LNCaP clone FGC (cell line): ENCODE results near the gene SELENOM.

Source experiments
- DNase-seq: peaks from one replicate; pipeline ENCODE4 v3.0.0-alpha.2; 2011; ENCODE audit warnings: low read depth
- H3K4me3 ChIP-seq: 2 replicates; pipeline ENCODE4 v1.5.1; 2011; ENCODE audit warnings: mild to moderate bottlenecking, low read depth, low read length, control low read depth
- TF ChIP-seq, protein P1 (sequence below): IDR thresholded peaks from 2 replicates; pipeline ENCODE4 v1.5.1; 2012; ENCODE audit warnings: mild to moderate bottlenecking; ENCODE audit not compliant: control insufficient read depth, insufficient read depth; ENCODE audit errors: extremely low read depth

The SELENOM gene

DNA sequence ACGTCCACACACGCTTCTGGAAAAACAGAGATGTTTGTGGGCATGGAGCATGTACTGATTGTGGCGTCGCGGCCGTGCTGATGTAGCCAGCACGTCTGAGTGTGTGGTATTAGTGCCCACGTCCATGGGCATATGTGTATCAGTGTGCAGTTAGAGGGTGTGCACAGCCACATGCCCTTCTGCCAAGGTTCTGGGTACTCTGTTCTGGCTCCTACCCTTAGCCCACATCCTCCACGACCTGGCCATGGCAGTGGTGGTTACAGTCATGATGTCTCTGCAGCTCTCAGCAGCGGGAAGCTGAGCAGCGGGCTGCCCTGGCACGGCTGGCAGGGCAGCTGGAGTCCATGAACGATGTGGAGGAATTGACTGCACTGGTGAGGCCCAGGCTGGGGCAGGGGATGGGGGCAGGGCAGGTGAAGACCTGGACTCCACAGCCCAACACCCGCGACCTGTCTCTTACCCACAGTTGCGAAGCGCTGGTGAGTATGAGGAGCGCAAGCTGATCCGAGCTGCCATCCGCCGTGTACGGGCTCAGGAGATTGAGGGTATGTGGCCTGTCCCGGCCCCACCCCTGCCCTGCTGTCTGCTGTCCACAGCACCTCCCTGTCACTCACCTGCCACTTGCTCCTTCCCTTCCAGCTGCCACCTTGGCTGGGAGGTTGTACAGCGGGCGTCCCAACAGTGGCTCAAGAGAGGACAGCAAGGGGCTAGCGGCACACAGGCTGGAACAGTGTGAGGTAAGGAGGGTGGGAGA lies 19.0 kb downstream of the SELENOM start:
- TF ChIP-seq, protein P1, sequence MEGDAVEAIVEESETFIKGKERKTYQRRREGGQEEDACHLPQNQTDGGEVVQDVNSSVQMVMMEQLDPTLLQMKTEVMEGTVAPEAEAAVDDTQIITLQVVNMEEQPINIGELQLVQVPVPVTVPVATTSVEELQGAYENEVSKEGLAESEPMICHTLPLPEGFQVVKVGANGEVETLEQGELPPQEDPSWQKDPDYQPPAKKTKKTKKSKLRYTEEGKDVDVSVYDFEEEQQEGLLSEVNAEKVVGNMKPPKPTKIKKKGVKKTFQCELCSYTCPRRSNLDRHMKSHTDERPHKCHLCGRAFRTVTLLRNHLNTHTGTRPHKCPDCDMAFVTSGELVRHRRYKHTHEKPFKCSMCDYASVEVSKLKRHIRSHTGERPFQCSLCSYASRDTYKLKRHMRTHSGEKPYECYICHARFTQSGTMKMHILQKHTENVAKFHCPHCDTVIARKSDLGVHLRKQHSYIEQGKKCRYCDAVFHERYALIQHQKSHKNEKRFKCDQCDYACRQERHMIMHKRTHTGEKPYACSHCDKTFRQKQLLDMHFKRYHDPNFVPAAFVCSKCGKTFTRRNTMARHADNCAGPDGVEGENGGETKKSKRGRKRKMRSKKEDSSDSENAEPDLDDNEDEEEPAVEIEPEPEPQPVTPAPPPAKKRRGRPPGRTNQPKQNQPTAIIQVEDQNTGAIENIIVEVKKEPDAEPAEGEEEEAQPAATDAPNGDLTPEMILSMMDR, result no peak
- no peak for DNase-seq
- no peak overlapping the region for H3K4me3 ChIP-seq

DNA sequence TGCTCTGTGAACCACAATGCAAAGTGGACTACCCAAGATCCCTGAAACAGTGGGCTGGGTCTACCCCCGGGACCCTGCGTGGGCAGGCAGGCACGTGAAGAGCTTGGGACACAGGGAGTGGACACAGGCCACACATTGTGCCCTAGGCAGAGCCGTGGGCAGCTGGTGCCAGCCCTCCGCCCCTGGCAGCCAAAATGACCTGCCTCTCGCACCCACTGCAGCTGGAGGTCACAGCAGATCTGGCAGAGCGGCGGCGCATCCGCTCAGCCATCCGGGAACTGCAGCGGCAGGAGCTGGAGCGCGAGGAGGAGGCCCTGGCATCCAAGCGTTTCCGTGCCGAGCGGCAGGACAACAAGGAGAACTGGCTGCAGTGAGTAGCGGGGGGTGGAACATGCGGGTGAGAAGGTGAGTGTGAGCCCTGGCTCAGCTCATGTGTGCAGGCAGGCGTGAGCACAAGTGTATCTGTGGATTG lies 19.6 kb downstream of the SELENOM start:
- TF ChIP-seq, protein P1, result no peak
- no peak for DNase-seq
- no peak overlapping the region for H3K4me3 ChIP-seq

DNA sequence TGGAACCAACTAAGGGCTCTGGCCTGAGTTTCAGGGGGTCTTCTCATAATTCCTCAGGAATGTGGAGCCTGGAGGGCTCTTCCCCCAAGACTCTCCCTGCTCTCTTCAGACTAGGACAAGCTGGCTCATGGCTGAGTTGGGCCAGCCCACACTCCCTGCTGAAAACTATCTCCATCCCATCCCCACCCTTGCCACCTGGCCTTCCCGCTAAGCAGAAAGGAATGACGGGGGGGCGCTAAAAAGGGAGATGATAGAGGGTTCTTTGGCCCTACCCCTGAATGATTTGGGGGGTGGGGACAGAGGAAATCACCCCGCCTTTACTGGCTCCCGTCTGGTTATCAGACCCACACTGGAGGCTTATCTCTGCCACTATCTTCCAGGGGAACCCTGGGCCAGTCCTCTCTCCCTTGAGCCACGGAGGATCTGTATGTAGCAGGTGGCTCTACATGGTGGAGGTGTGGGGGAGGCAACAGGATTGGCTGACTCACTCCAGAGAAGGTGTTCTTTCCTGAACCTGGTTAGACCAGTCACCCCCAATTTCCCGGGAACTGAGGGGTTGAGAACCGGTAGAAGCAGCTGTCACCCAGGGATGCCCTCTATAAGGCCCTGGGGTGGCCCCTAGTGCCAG lies 20.6 kb downstream of the SELENOM start:
- DNase-seq, result no peak
- H3K4me3 ChIP-seq, result no peak overlapping the region
- TF ChIP-seq, protein P1, result no peak

DNA sequence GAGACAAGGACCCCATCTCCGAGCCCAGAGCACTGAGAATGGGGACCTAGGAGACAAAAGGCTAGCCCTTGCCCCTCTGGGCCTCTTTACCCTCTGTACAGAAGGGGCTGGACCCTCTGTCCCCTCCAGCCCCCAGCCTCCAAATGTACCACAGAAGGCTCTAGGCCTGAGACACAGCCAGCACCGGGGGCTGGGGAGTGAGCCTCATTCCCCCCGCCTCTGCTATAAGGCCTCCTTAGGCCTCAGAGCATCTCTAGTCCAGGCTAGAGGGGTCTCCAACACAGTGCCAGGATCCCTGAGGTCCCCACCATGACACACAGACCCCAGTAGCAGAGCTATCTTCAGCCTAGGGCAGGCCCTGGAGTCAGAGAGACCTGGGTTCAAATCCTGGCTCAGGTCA lies 21.4 kb downstream of the SELENOM start:
- H3K4me3 ChIP-seq, result no peak overlapping the region
- no peak for DNase-seq
- TF ChIP-seq, protein P1, result no peak

DNA sequence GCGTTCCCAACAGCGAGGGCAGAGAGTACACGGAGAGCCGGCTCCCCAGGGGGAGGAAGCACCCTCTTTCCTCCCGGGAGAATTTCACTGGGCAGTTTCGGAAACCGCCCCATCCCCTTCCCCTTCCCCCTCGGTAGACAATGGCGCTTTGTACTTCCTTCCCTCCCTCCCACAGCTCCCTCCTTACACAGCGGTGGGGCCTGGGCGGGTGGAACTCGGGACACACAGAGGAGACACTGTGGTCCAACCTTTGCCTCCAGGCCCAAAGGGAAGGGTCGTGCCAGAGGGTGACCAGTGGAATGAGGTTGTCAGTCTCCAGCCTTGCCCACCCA lies 21.9 kb downstream of the SELENOM start:
- no peak for DNase-seq
- H3K4me3 ChIP-seq, result no peak overlapping the region
- TF ChIP-seq, protein P1, result no peak

DNA sequence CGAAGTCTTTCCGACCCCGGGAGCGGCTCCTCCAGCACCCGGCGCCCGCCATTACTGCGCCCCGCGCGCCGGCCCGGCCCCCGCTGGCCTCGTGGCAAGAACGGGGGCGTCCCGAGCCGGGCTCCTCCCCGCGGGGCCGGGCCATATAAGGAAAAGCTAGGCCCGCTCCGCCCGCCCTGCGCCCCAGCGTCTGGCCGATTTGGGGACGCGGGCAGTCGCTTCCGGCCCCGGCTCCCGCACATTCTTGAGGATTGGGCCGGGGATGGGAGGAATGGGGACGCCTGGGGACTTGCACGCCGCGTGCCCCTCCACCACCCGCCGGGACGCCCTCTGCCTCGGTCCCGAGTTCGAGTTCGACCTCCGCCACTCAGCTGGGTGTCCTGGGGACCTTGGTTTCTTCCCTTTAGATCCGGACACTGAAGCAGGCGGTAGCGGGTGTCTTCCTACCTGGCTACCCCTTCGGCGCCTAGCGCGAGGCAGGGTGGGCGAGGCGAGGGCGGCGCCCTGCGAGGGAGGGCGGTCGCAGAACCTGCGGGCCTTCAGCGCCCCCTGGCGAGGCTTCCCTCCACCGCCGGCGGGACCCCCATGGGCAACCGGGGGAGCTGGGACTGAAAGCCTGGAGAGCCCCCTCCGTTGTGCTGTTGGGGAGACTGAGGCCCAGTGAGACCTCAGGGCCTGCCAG lies 22.4 kb downstream of the SELENOM start:
- no peak for DNase-seq
- TF ChIP-seq, protein P1, result no peak

More for the DNA sequence above, 22.4 kb downstream of the SELENOM start:
- H3K4me3 ChIP-seq, result no peak overlapping the region
